Islet of Langerhans (tissue), 1 donor: ENCODE measurements around the gene SPEF1.
"Not testable (repeated sequence)": the region's sequence is repeated elsewhere in the genome, so short reads cannot be mapped to it uniquely, and the experiment has no call there.

Experiments used
- FAIRE-seq: peaks from one replicate; lab custom pipeline; 2011; peaks lifted over from hg19 to GRCh38; lab: Jason Lieb, UNC

SPEF1 gene, protein sequence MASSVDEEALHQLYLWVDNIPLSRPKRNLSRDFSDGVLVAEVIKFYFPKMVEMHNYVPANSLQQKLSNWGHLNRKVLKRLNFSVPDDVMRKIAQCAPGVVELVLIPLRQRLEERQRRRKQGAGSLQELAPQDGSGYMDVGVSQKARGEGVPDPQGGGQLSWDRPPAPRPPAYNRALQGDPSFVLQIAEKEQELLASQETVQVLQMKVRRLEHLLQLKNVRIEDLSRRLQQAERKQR

DNA sequence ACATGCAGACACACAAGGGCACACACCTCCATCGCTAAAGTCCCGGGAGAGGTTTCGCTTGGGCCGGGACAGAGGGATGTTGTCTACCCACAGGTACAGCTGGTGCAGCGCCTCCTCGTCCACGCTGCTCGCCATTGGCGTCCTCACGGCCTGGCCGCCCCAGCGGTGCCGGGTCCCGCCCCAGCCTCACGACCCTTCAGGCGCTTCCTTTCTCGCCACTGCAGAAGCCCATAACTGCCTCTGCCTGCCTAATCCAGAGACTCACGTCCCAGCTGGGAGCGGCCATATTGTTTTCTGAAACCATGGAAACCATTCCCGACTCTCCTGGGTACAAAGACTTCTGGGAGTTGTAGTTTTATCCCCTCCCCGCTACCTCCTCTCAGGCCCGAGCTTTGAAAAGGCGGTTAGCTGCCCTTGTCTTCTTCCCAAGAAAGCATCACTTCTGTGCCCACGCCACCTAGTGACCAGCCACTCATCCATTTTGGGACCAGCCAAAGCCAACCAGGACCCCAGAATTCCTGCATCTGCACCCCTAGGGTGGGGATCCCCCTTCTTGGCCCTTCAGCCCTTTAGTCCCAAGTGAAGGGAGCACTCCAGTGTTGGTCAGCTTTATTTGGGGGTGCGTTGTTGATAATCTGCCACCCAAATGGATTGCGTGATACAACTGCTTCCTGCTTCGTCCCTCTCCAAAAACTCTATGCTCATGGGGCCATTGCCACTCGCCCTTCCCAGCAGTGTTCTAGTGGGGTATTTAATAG lies at the start of gene SPEF1:
TSS of gene SPEF1 (minus strand) at position 296 of the 758 bp plus-strand sequence. CDS start at position 135, 161 bp downstream.
- FAIRE-seq, result peak; percentile 93

DNA sequence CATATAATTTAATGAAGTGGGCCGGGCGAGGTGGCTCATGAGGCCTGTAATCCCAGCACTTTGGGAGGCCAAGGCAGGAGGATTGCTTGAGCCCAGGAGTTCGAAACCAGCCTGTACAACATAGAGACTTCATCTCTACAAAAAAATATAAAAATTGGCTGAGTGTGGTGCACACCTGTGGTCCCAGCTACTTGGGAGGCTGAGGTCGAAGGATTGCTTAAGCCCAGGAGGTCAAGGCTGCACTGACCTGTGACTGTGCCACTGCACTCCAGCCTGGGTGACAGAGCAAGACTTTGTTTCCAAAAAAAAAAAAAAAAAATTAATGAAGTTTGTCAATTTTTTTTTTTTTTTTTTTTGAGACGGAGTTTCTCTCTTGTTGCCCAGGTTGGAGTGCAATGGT lies 48.6 kb upstream of the SPEF1 start:
- not testable (repeated sequence) for FAIRE-seq

DNA sequence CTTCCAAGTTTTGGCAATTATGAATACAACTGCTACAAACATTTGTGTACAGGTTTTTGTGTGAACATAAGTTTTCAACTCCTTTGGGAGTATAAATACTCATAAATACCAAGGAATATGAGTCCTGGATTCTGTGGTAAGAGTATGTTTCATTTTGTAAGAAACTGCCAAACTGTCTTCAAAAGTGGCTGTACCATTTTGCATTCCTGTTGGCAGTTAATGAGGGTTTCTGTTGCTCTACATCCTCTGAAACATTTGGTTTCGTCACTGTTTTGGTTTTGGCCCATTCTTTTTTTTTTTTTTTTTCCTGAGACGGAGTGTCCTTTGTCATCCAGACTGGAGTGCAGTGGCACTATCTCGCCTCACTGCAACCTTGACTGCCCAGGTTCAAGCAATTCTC lies 47.5 kb upstream of the SPEF1 start:
- FAIRE-seq, result no peak

DNA sequence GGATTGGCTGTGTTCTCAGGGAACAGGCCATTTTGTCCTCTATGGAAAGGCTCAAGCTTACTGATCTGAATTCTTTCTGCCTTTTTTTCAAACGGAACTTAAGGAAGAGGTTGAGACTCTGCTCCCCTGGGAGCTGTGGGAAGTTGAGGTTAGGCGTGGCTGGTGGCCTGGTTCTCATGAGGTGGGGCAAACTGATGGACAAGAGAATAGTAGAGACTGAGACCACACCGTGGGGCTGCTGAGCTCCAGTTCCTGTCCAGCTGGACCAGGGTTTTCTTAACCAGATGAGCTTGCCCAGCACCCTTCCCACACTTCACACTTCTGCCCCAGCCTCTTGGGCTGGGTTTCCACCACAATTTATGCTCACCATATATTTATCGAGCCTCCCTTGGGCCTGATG lies 45.2 kb upstream of the SPEF1 start:
- FAIRE-seq, result no peak

DNA sequence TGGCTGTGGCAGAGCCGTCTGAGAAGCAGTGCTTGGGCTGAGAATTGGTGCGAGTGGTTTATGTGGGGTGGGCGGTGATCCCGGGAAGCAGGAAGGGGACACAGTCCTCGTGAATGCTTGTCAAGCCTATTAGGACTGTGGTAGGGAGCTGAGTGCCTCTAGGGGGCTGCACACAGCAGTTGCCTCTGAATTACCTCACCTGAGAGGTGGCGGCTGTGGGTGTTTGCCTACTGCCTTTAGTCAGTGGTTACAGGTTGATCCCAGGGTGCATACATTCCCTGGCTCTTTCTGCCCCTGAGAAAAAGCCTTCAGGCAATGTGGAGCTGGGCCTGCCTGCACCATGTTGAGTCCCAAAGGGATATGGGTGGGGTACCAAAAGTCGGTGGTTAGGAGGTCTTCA lies 44.3 kb upstream of the SPEF1 start:
- FAIRE-seq, result no peak

DNA sequence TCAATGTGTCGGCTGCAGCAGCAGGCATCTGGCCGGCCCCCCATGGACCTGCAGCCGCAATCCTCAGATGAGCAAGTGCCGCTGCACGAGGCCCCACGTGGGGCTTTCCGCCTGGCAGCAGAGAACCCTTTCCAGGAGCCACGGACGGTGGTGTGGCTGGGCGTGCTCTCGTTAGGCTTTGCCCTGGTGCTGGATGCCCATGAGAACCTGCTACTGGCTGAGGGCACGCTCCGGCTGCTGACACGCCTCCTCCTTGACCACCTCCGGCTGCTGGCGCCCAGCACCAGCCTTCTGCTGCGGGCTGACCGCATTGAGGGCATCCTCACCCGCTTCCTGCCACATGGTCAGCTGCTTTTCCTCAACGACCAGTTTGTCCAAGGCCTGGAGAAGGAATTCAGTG lies 42.6 kb upstream of the SPEF1 start:
- FAIRE-seq, result no peak

DNA sequence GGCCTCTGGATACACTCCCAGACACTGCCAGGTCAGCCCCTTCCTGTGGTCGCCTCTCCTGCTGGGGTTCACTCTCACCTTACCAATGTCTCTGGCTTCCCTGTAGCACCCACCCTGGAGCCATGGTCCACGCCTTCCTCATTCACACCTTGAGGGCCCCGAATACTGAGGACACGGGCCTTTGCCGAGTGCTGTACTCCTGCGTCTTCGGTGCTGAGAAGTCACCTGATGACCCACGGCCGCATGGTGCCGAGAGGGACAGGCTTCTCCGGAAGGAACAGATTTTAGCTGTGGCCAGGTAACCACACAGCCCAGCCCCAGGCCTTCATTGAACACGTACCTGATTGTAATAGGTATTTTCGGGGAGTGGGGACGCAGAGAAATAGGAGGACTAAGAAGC lies 40.7 kb upstream of the SPEF1 start:
- no peak for FAIRE-seq

DNA sequence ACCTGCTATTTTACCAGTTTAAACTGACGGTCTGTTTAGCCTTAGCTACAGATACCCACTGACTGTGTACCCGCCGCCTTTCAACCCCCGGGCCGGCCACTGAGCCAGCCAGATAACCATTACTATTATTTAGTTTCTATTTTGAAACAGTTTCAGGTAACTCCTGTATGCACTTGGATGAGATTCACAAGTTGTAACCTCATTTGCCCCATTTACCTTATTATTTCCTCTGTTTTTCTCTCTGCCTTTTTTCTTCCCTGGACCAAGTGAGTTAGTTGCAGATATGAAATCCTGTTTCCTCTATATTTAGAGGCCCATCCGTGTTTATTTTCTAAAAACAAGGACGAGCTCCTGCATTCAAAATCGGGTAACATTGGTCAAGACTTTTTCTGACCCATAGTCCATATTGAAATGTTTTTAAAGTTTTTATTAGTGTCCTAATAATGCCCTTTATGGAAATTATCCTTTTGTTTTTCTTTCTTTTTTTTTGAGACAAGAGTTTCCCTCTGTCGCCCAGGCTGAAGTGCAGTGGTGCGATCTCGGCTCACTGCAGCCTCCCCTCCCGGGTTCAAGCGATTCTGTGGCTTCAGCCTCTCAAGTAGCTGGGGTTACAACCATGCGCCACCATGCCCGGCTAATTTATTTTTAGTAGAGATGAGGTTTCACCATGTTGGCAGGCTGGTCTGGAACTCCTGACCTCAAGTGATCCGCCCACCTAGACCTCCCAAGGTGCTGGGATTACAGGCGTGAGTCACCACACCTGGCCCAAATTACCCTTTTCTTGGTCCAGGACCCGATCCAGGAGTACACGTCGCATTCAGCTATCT lies 39.9 kb upstream of the SPEF1 start:
- no peak for FAIRE-seq

DNA sequence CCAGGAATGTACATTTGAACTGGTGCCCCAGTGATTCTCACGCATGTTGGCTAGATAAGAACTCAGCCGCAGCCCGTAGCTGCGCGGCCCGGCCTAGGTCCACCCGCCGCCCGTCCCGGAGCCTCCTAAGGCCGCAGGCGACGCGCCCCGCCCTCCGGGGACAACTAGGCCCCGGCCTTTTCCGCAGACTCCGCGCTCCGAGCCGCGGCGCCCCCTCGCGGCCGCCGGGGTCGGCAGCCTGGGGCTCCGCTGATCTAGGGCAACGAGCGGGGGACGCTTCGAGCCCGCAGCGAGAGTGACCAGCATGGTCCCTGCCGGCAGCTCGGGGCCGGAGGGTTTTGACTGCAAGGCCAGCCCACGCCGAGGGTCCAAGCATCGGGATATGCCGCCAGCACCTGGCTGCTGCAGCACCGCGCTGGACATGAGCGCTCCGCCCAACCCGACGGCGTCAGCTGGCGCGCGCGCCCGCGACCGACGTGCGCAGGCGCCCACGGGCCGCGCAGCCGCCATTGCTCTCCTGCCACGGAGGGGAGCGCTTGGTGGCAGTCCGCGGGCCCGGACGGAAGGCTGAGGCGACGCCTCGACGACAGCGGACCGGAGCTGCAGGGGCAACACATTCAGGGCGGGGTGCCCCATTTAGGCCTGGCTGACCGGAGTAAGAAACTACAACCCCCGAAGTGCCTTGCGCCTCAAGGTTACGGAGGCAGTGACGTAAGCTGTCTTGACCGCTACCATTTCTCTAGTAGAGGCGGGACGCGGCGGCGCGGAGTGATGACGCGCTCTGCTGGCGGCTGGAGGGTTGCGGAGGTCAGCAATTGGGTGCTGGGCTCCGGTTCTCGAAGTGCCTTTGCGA lies 39.0 kb upstream of the SPEF1 start, which contains the start of gene AP5S1:
TSS of gene AP5S1 (plus strand) at position 500 of the 853 bp plus-strand sequence. CDS start 1,571 bp downstream, outside the sequence.
- FAIRE-seq, result no peak

DNA sequence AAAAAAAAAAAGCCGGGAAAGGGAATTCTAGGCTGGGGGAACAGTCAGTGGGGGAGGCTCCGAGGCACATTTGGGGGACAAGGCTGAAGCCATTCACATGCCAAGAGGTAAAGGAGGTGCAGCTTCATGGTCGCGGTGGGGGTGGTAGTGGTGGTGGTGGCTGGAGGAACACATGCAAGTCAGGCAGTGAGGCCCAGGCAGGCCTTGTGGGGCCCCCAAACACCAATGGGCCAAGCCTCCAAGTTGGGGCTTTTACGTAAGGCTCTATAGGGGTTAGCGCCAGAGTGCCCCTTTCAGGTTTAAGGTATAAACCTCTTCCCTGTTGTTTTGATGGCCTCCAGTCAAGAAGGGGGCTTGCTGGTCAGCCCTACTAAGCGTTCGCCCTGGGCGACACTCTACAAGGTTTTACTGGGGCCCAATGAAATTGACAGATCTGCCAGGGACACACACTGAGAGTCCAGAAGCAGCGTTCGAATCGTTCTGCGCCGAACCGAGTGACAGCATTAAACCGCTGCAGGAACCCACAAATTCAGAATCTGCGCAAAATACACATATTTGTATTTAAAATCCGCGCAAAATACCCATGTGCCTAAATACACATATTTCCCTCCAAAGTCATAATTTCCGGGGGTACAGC lies 38.3 kb upstream of the SPEF1 start:
- no peak for FAIRE-seq

DNA sequence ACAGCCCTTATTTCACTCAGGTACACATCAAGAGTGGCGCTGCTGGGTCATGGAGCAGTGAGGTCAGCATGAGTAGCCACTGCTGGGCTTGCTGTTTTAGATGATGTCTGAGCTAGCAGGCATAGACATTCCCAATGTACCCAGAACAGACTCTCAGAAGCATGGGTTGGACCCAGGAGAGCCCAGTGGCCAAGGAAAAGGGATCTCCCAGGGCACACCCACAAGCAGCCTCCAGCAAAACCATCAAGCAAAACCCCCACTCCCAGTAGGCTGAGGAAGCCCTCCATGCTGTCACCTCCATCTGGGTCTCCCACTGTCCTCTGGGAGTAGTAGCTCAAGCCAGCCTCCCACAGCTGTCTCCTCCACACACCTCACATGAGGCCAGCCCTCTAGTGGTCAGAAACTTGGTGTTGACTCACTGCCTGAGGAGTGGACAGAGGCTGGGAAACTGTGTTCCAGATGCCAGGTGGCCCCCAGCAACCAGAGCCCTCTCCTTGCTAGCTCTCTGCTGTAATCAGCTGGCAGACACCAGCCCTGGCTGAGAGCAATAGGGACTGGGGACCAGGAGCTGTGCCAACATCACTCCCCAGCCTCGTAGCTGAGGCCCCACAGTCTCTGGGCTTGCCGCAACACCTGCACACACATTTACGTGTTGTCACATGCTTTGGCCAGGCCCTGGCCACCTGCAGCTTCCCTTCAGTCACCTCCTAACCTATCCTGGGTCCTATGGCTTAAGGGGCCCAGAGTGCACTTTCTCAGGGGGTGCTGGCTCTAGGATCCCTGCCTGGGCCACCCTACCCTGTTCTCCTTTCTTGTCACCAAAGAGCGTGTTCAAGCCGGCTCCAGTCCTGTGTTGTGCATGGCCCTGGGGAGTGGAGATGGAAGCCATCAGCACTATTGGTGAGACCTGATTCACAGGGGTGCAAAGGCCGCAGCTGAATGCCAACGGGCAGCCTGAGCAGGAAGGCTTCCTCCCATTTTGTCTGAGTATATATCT lies 37.2 kb upstream of the SPEF1 start:
- no peak for FAIRE-seq

DNA sequence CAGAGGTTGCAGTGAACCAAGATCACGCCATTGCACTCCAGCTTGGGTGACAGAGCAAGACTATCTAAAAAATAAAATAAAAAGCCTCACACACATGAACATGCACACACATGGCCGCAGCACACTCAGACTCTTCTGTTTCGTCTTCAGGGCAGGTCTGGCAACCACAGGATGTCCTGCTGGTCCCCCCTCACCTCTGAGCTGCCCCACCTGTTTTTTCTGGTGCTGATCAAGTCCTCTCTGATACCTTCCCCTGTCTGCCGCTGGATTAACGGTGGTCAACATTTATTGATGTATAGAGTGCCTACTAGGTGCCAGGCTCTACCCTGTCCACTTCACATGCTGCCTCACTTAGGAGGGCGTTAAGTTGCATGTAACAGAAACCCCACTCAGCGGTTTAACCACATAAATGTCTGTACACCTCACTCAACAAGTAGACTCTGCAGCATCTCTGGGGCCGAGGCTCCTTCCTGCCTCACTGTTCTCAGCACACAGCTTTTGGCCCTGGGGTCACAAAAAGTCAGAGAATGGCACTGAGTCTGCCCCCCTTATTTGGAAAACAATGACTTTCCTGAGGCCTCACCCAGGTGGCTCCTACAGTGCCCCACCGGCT lies 34.6 kb upstream of the SPEF1 start:
- no peak for FAIRE-seq

DNA sequence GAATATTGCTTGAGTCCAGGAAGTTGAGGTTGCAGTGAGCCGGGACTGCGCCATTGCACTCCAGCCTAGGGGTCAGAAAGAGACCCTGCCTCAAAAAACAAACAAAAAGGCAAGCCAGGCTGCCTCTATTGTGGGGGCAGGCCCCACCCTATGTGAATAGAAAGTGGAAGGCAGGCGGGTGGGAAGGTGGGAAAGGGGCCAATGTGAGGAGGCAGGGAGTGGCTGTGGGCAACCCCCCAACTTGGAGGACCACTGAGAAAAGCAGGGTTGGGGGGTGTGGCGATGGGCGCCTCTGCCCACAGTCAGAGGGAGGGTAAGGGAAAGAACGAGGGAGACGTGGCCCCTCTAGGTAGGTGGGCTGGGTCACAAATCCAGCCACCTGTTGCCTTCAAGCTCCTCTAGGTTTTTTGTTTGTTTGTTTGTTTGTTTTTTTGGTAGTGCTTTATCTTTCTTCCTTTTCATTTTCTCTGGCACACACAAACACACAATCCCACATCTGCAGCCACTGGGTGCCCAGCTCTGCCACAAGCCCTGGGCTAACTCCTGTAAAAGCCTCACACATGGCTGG lies 33.8 kb upstream of the SPEF1 start:
- no peak for FAIRE-seq

DNA sequence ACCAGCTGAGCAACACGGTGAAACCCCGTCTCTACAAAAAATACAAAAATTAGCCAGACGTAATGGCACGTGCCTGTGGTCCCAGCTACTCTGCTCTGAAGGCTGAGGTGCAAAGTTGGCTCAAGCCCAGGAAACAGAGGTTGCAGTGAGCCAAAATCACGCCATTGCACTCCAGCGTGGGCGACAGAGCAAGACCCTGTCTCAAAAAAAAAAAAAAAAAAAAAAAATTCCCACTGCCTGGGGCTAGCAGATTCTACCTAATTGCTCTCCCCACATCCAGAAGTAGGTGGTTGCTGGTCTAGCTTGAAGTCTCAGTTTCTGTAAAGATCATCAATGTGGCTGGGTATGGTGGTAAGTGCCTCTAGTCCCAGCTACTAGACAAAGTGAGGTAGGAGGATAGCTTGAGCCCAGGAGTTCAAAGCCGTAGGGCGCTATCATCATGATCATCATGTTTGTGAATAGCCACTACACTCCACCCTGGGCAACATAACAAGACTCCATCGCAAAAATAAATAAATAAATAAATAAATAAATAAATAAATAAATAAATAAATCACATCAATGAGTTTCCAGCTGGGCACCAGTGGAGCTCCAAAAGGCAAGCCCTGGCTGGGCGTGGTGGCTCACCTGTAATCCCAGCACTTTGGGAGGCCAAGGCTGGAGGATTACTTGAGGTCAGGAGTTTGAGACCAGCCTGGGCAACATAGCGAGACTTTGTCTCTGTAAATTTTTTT lies 32.8 kb upstream of the SPEF1 start:
- no peak for FAIRE-seq

DNA sequence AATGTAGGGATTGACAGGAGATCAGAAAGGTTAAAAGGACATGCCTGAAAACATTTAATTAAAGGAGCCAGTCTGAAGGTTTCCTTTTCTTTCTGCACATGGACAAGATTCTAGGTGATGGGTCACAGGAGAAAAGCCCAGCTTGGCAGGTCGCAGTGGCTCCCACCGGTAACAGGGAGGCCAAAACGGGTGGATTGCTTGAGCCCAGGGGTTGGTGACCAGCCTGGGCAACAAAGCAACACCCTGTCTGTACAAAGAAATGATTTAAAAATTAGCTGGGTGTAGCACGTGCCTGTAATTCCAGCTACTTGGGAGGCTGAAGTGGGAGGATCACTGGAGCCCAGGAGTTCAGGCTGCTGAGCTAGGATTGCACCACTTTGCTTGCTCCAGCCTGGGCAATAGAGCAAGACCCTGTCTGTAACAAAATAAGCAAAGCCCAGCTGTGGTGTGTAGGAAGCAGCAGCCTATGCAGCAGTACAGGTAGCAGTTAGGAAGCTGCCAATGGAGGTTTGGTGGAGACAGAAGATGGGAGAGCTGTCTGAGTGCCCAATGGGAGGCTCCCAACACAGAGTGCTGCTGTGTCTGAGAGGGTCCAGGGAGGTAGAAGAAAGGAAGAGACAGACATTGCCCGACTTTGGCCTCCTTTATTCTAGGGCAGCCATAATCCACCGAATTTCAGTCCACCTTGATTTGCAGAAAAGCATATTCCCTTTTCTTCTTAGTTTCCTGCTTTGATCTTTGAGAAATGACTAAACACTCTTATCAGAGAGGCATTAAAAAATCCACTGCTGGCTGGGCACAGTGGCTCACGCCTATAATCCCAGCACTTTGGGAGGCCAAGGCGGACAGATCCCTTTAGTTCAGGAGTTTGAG lies 32.0 kb upstream of the SPEF1 start:
- no peak for FAIRE-seq

DNA sequence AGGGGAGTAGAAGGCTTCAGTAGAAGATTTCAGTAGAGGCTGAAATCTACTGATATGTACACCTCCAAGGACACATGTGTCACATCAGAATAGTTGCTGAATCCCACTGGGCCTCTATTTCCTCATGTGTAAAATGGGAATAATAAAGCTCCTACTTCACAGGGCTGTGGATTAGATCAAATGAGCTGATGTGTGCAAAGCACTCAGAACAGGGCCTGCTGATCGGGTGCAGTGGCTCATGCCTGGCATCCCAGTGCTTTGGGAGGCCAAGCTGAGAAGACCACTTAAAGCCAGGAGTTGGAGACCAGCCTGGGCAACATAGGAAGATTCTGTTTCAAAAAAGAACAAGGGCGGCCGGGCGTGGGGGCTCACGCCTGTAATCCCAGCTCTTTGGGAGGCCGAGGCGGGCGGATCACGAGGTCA lies 31.0 kb upstream of the SPEF1 start:
- no peak for FAIRE-seq

DNA sequence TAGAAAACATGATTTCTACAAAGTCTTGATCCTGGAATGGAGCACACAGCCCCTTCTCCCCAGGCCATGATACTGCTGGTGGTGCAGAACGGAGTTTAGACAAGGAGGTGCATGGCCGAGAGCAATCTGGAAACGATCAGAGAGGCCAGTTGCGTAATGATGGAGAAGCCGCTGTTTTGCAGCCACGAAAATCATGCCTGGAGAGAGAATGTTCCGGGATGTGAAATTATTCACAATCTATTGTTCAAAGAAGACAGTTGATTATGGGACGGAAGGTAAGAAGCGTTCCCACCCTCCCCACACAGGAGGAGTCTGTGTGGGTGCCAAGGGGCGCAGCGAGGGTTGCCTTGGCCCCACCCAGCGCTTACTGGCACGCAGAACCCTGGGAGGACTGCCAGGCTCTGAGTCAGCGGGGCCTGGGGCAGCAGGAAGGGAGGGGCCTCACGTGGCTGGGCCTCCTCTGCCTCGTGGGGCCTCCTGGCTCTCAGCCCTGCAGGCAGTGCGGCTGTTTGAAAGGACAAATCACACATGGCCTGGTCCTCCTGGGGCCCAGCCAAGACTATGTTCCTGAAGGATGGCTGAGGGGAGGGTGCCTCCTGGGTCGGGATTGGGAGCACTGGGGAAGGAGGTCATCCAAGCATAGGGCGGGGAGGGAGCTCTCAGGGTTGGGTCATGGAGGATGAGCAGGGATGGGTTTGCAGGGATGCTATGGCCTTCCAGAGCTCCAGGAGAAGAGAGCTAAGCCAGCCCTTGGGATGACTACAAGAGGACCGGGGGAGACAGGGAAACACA lies 30.4 kb upstream of the SPEF1 start:
- no peak for FAIRE-seq
